Measurements from ENCODE around the gene HEATR3. TPM values are rescaled to one million over a fixed set of nuclear protein-coding genes. Genes with fewer than 3 reads are reported as not detected.

HEATR3 gene, protein sequence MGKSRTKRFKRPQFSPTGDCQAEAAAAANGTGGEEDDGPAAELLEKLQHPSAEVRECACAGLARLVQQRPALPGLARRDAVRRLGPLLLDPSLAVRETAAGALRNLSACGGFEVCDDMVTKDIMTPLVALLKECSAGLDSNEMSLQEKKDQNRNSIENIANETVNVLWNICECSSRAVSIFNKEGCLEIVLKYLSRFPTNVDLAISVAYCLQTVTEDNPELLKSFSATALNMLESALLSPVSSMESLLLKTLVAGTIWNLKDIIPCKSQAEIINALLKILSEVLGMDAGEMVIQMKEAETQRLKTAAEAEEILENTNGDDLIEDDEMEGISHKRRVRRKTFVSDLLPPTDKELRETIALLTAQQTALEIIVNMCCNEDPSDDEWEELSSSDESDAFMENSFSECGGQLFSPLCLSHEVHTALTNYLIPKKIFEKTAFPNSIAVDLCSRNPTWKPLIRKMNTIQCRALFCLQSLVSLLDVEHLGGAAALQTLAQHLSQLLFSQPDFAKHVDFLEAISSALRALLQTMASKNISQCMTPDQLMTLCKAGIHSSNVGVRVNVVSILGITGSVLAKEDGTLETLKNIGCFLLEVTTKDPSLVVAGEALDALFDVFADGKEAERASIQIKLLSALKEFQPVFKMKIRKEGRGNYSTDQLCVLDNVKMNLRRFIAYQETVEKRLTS
- total RNA-seq (21.0 and 21.2 TPM in 2 replicates), polyA plus RNA-seq (17.2 and 18.0 TPM in 2 replicates), polyA minus RNA-seq (17.1 and 19.5 TPM in 2 replicates)
- total RNA-seq (2013): 21.5 TPM

DNA sequence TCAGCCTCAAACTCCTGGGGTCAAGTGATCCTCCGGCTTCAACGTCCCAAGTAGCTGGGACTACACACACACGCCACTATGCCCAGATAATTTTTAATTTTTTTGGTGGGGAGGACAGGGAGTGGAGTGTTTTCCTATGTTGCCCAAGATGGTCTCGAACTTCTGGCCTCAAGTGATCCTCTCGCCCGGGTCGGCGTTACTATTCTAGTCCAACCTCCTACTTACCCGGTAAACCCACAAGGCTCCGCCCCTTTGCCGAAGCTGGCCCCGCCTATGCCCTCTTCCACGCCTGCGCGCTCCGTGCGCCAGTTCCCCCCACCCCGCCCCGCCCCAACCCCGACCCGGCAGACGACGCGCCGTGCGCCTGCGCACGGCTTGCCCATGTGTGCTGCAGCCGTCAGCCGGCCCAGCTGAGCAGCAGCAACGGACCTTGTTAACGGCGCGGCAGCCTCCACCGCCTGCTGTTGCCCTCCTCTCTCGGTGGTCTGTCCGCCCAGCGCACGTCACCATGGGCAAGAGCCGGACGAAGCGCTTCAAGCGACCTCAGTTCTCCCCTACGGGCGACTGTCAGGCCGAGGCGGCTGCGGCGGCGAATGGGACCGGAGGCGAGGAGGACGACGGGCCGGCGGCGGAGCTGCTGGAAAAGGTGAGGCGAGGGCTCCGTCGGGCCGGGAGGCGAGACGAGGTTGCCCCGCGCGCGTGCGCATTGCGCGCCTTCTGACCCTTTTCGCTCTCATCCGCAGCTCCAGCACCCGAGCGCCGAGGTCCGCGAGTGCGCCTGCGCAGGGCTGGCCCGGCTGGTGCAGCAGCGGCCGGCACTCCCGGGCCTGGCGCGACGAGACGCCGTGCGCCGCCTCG is at the start of gene HEATR3:
Gene HEATR3, plus strand, starts transcription at position 347 of the 858 bp plus-strand sequence. Its CDS starts 162 bp downstream, at position 509.
- Histone ChIP-seq H3K27ac (ENCODE audit: low read length in 2 of 2) (peak within 1 kb of the TSS; percentile 47 to 63), H3K9me3 (ENCODE audit: control extremely low read depth in 1 of 3, control insufficient read depth in 2 of 3, insufficient read depth in 1 of 3, low read length in 2 of 3) (no peaks in the 10 kb centered on the region), H3K9ac (ENCODE audit: low read length) (peak within 1 kb of the TSS; percentile 79), H2AFZ (ENCODE audit: insufficient read depth, low read depth, low read length, poor library complexity, severe bottlenecking) (peak within 1 kb of the TSS; percentile 91), H3K27me3 (replicated peaks in 1 of 4; ENCODE audit: control extremely low read depth in 1 of 4, control insufficient read depth in 3 of 4, insufficient read depth in 4 of 4, low read length in 3 of 4) (no peaks in the 10 kb centered on the region), H4K20me1 (ENCODE audit: control insufficient read depth, insufficient read depth, low read length, poor library complexity, severe bottlenecking) (peaks cover 6% of the 10 kb centered on the region), H3K79me2 (ENCODE audit: control insufficient read depth, insufficient read depth, low read length) (peaks cover 21% of the 10 kb centered on the region), H3K4me1 (ENCODE audit: control insufficient read depth in 2 of 2, insufficient read depth in 2 of 2, low read length in 2 of 2) (peaks cover 17 to 20% of the 10 kb centered on the region in 2 donors), H3K36me3 (replicated peaks in 1 of 2; ENCODE audit: control extremely low read depth in 1 of 2, control insufficient read depth in 1 of 2, extremely low read depth in 1 of 2, insufficient read depth in 2 of 2, low read length in 1 of 2) (peaks cover 0 to 16% of the 10 kb centered on the region in 2 experiments), H3K4me2 (replicated peaks; ENCODE audit: low read depth, low read length, poor library complexity, severe bottlenecking) (peak within 1 kb of the TSS; percentile 92), H3K4me3 (ENCODE audit: control extremely low read depth in 1 of 5, extremely low read depth in 1 of 5, insufficient read depth in 1 of 5, low read depth in 2 of 5, low read length in 4 of 5) (peak within 1 kb of the TSS; percentile 39 to 82 (median 75))
- intact Hi-C loops (cut with micrococcal nuclease): loop anchor here (1.0 to 5.0 kb wide), 6 partner anchors 42 to 676 kb away; partner anchors contain the start of genes CYLD and SNX20
- no peak for TF ChIP-seq EZH2 (IDR thresholded peaks at IDR 0.05; ENCODE audit: borderline replicate concordance, insufficient read depth, low read depth, low read length, poor library complexity, severe bottlenecking)
- TF ChIP-seq, protein P1, sequence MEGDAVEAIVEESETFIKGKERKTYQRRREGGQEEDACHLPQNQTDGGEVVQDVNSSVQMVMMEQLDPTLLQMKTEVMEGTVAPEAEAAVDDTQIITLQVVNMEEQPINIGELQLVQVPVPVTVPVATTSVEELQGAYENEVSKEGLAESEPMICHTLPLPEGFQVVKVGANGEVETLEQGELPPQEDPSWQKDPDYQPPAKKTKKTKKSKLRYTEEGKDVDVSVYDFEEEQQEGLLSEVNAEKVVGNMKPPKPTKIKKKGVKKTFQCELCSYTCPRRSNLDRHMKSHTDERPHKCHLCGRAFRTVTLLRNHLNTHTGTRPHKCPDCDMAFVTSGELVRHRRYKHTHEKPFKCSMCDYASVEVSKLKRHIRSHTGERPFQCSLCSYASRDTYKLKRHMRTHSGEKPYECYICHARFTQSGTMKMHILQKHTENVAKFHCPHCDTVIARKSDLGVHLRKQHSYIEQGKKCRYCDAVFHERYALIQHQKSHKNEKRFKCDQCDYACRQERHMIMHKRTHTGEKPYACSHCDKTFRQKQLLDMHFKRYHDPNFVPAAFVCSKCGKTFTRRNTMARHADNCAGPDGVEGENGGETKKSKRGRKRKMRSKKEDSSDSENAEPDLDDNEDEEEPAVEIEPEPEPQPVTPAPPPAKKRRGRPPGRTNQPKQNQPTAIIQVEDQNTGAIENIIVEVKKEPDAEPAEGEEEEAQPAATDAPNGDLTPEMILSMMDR (IDR thresholded peaks at IDR 0.05): no peak
- ChIA-PET CTCF (interaction anchor here (0.6 to 3.1 kb wide), 9 partner anchors 34 to 740 kb away, joined by 3 to 22 read pairs (median 4); partner anchors contain the start of genes CNEP1R1 and SNX20), POLR2A (interaction anchor here (1.0 to 1.3 kb wide), 2 partner anchors 40 to 86 kb away, joined by 6 to 7 read pairs; partner anchors contain the start of gene CNEP1R1)
- H3K27ac Mint-ChIP-seq: peak within 1 kb of the TSS; percentile 92
- peaks cover 35% of the 10 kb centered on the region for H3K4me1 Mint-ChIP-seq
- H3K27me3 Mint-ChIP-seq: no peaks in the 10 kb centered on the region
- no peaks in the 10 kb centered on the region for H3K9me3 Mint-ChIP-seq (ENCODE audit: insufficient read depth)
- peak; percentile 86 for ATAC-seq (ENCODE audit: low read depth)
- DNase-seq: peak; percentile 95
- peak within 1 kb of the TSS; percentile 89 for H3K4me3 Mint-ChIP-seq
- WGBS (ENCODE audit: insufficient coverage): under 1% methylated on average over 83 of the region's 91 CpGs
